Amygdala (tissue), 56 donors: ENCODE data around the gene MACROD2.
A peak's percentile ranks its signal among the peaks of the same experiment; 100 is the strongest.
"Not testable (repeated sequence)": the region's sequence is repeated elsewhere in the genome, so short reads cannot be mapped to it uniquely, and the experiment has no call there.

Experiments used
- DNase-seq, 56 donors: peaks; one replicate each; lab custom pipeline; 2025; lab: John Stamatoyannopoulos, UW

Gene MACROD2

GRCh38 chr20:15487682-15488081 is 1492.4 kb downstream of the MACROD2 start:
- no peak for DNase-seq

DNA sequence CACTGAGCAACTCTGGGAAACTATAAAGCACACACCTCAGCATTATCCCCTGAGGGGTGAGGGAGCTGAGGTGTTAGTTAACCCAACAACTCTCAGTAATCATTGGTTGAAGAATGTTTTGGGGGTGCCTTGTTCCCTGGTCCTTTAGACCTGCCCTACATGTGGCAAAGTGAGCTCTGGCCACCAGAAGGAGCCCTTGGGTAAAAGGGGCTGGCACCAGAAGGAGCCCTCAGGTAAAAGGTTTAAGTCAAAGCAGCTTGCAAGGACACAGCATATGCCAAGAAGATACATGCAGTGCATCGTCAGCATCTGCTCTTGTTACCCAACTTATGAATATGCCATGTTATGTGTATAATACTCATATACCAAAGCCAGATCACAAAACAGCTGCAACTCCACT is 1496.3 kb downstream of the MACROD2 start:
- DNase-seq: no peak

- DNase-seq: no peak
Measured at GRCh38 chr20:15494851-15495250, 1499.5 kb downstream of the MACROD2 start.

GRCh38 chr20:15496501-15497039 is 1501.3 kb downstream of the MACROD2 start:
- DNase-seq: no peak

- no peak for DNase-seq
Measured at GRCh38 chr20:15498926-15499325, 1503.6 kb downstream of the MACROD2 start.

- no peak for DNase-seq
Measured at GRCh38 chr20:15506311-15506710, 1511.0 kb downstream of the MACROD2 start.

- DNase-seq: no peak
Measured at GRCh38 chr20:15507151-15507550, 1511.8 kb downstream of the MACROD2 start.

DNA sequence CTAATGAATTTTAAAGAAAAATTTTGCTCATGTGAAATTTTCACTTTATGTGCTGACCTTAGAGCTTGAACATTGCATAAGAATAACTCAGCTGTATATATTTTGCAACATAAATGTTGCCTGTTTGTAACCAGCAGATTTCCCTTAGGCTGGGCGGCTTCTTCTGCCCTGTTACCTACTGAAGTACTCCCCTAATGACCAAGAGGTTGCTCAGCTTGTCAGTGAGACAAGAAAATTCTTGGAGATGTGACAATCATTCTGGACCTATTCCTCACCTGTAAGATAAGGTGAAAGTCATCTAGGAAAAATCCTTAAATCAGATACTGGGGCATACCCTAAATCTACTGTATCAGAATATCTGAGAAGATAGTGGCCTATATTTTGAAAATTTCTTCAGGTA is 1516.2 kb downstream of the MACROD2 start:
- DNase-seq: no peak

- DNase-seq: no peak
Measured at GRCh38 chr20:15512916-15513315, 1517.6 kb downstream of the MACROD2 start.

- no peak for DNase-seq
Measured at GRCh38 chr20:15515691-15516090, 1520.4 kb downstream of the MACROD2 start.

DNA sequence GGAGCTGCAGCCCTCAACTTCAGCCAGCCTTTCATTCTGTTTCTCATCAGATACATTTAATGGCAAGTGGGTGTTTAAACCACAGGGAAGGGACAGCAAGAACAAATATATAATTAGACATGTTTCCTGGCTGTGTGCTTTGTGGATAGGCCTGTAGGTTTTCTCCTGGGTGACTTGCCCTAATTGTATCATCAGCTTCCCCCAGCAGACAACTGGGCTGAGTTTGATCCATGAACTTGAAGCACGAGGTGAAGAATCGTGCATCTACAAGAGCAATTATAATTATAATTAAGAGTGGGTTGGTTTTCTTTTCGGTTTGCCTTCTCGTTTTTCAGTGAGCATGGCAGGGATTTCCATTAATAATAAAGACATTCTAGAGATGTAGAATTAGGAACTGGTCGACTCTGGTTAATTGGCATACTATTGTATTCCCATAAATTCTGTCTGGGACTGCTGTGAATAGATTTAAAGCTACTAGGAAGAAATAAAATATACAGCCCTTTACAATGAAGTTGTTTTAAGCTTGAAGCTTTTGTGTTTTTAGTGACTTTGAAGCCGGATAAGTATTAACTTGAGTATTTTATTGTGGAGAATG is 1525.7 kb downstream of the MACROD2 start:
- DNase-seq: no peak

GRCh38 chr20:15523400-15523799 is 1528.1 kb downstream of the MACROD2 start:
- DNase-seq: no peak

- DNase-seq: no peak
Measured at GRCh38 chr20:15528391-15529111, 1533.2 kb downstream of the MACROD2 start.

GRCh38 chr20:15535863-15536262 is 1540.5 kb downstream of the MACROD2 start:
- DNase-seq: no peak

- DNase-seq: not testable (repeated sequence)
Measured at GRCh38 chr20:15537200-15537599, 1541.9 kb downstream of the MACROD2 start.

- DNase-seq: no peak
Measured at GRCh38 chr20:15542655-15543054, 1547.3 kb downstream of the MACROD2 start.

DNA sequence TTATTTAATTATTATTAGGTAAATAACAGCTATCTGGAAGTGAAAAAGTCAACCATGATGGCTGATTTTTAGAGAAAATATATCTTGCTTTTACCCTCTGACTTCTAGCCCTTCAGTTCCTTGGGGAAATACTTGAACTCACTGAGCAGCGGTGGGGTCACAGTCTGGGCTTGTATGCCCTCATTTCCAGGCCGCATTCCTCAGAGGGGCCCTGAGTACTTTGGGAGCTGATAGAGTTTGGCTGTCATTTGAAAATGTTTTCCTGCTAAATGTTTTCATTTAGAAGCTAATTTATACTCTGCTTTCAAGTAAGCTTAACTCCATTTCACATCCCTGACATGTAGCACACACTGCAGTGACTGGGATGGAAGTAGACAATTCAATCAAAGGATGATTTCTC is 1549.4 kb downstream of the MACROD2 start:
- no peak for DNase-seq

GRCh38 chr20:15546525-15547023 is 1551.3 kb downstream of the MACROD2 start:
- no peak for DNase-seq

- peak in 3 of 56 donors; percentile 2 to 10 (median 4) for DNase-seq
Measured at GRCh38 chr20:15547119-15547518, 1551.8 kb downstream of the MACROD2 start.

GRCh38 chr20:15550116-15550870 is 1555.0 kb downstream of the MACROD2 start:
- no peak for DNase-seq

DNA sequence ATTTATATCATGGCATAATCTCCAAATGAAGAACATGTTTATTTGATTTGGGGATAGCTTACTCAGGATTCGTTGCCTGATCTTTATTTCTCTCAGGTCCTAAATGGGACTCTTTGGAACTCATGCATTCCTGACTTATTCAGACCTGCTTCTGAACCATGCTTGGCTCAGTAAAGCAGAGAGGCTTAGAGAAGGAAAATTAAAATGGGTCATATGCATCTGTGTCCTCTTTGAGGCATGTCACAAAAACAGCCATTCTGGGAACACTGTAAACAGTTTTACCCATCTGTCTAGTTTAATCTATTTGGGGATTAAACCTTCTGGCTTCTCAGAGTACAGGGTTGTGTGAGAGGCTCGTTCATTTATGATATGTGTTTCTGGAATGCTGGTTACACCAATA is 1560.6 kb downstream of the MACROD2 start:
- DNase-seq: no peak
